ENCODE data around the gene PUS7L.

- TF ChIP-seq CTCF (IDR thresholded peaks at IDR 0.05; ENCODE audit: low read depth, low read length, poor library complexity, severe bottlenecking), result no peak
- TF ChIP-seq EZH2phosphoT487 (IDR thresholded peaks at IDR 0.05; ENCODE audit: borderline replicate concordance, low read length), result no peak
These were observed 5.9 kb upstream of the PUS7L start for GRCh38 chr12:43764528-43764927.
